Tibial artery (tissue), 4 donors: Measurements from ENCODE around the gene CDO1.

Experiments
- DNase-seq, 2 donors: peaks; one replicate each; pipeline ENCODE4 v3.0.0-alpha.2; 2019
- H3K27ac ChIP-seq, 2 donors: fragments of 200-600 bp; sonication (generic) in 1 of 2; 1 replicate in 1 of 2; 2 replicates in 1 of 2; pipeline ENCODE4 v1.5.1; 2018 to 2019; ENCODE audit warnings: mild to moderate bottlenecking in 1 of 2
- H3K27me3 ChIP-seq, 2 donors: fragments of 200-600 bp; sonication (generic) in 1 of 2; one replicate each; pipeline versions ENCODE4 v1.5.1 to v1.6.0; 2016 to 2019
- H3K36me3 ChIP-seq, 3 donors: fragments of 200-600 bp; sonication (generic) in 2 of 3; one replicate each; pipeline ENCODE4 v1.5.1; 2016 to 2019; ENCODE audit warnings: mild to moderate bottlenecking in 2 of 3
- H3K4me1 ChIP-seq, 4 donors: fragments of 200-600 bp; sonication (generic) in 2 of 4; 1 replicate in 3 of 4; 2 replicates in 1 of 4; pipeline ENCODE4 v1.5.1; 2016 to 2019
- H3K4me3 ChIP-seq, 2 donors: fragments of 200-600 bp; sonication (generic) in 1 of 2; 1 replicate in 1 of 2; 2 replicates in 1 of 2; pipeline ENCODE4 v1.5.1; 2018 to 2019; ENCODE audit warnings: mild to moderate bottlenecking in 2 of 2
- H3K9me3 ChIP-seq, 3 donors: fragments of 200-600 bp; sonication (generic) in 1 of 3; one replicate each; pipeline ENCODE4 v1.5.1; 2016 to 2019
- intact Hi-C: fragments of 100-400 bp; cut with DNase I; formaldehyde crosslinking; loops from one replicate; pipeline ENCODE4 v1.15.0; 2023; ENCODE audit warnings: low total_unique reads
- TF ChIP-seq, protein P1 (sequence below), 2 experiments: fragments of 200-600 bp in 1 of 2; fragments of 450-650 bp in 1 of 2; IDR thresholded peaks; one replicate each; pipeline ENCODE4 v1.5.1; 2017 to 2019; ENCODE audit warnings: antibody characterized with exemption in 2 of 2, mild to moderate bottlenecking in 1 of 2, moderate library complexity in 1 of 2

Gene CDO1

DNA sequence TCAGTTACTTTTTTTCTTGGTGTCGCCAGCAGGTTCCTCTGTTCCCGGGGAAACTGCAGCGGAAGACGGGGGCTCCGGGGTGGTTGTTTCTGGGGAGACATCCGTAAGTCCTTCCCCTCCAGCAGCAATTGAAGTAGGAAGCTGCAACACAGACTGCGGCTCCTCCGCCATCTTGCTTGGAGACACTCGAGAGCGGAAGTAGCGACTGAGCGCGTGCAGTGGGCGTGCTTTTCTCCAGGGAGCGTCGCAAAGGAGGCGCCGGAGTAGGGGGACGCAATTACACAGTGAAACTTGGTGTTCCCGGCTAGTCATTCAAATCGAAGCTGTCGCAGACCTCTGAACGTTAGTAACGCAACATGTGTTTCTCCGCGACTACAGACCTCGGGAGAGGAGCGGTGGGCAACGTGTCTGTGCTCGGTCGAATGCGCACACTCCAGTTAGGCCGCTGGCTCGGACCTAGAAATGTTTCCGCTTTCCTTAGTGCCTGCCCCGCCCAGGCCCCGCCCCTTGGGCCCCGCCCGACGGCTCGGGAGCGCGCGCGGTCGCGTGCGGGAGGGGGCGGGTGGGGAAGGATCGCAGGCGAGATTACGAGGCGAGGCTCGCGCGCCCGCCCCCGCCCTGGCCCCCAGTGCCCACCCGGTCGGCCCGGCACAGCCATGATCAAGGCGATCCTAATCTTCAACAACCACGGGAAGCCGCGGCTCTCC lies 25.1 kb upstream of the CDO1 start, which contains the start of the genes AP3S1 and ATG12:
Gene AP3S1, plus strand, starts transcription at position 554 of the 707 bp plus-strand sequence. Its CDS starts 103 bp downstream, at position 657.
Gene ATG12, minus strand, starts transcription at position 184 of the 707 bp plus-strand sequence. Its CDS starts 13 bp downstream, at position 171.
- Histone ChIP-seq H3K27ac (peak within 1 kb of the TSS; percentile 93 to 98), H3K9me3 (no peaks in the 10 kb centered on the region), H3K4me3 (peak within 1 kb of the TSS; percentile 80 to 97), H3K4me1 (peaks cover 0 to 56% (median 32%) of the 10 kb centered on the region in 4 donors), H3K27me3 (no peaks in the 10 kb centered on the region), H3K36me3 (peaks cover 11% of the 10 kb centered on the region in 3 donors)
- DNase-seq = peak; percentile 90 to 94
- TF ChIP-seq, protein P1, sequence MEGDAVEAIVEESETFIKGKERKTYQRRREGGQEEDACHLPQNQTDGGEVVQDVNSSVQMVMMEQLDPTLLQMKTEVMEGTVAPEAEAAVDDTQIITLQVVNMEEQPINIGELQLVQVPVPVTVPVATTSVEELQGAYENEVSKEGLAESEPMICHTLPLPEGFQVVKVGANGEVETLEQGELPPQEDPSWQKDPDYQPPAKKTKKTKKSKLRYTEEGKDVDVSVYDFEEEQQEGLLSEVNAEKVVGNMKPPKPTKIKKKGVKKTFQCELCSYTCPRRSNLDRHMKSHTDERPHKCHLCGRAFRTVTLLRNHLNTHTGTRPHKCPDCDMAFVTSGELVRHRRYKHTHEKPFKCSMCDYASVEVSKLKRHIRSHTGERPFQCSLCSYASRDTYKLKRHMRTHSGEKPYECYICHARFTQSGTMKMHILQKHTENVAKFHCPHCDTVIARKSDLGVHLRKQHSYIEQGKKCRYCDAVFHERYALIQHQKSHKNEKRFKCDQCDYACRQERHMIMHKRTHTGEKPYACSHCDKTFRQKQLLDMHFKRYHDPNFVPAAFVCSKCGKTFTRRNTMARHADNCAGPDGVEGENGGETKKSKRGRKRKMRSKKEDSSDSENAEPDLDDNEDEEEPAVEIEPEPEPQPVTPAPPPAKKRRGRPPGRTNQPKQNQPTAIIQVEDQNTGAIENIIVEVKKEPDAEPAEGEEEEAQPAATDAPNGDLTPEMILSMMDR (IDR thresholded peaks at IDR 0.05) = no peak
- intact Hi-C loops = loop anchor here (5.0 kb wide), 1 partner anchor 214 kb away; the partner anchor contains the start of gene TMED7

DNA sequence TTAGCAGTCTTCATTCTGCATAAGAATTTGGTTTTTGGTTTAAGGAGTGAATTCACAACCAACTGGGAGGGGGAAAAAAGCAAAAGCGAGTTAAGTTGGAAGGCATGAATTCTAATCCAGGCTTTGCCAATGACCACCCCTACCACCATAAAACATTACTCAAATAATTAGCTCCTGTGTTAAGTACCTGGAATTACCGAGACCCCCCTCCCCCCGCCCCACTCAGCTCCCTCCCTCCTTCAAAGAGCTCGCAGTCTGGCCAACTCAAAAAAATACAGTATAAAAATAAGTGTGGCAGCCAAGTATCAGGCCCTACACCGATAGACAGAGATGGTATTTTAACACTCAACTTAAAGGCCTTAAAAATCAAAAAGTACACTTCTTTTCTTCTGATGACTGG lies 24.4 kb upstream of the CDO1 start:
- TF ChIP-seq, protein P1 (IDR thresholded peaks at IDR 0.05) = no peak
- H3K9me3 ChIP-seq = no peaks in the 10 kb centered on the region
- intact Hi-C loops = loop anchor here (5.0 kb wide), 1 partner anchor 214 kb away; the partner anchor contains the start of gene TMED7
- DNase-seq = no peak
- H3K27me3 ChIP-seq = no peaks in the 10 kb centered on the region
- peak overlapping the region; percentile 80 to 97 for H3K4me3 ChIP-seq
- H3K36me3 ChIP-seq = peaks cover 16 to 17% (median 17%) of the 10 kb centered on the region in 3 donors
- H3K4me1 ChIP-seq = peaks cover 0 to 51% (median 32%) of the 10 kb centered on the region in 4 donors
- peak overlapping the region; percentile 93 to 98 for H3K27ac ChIP-seq

DNA sequence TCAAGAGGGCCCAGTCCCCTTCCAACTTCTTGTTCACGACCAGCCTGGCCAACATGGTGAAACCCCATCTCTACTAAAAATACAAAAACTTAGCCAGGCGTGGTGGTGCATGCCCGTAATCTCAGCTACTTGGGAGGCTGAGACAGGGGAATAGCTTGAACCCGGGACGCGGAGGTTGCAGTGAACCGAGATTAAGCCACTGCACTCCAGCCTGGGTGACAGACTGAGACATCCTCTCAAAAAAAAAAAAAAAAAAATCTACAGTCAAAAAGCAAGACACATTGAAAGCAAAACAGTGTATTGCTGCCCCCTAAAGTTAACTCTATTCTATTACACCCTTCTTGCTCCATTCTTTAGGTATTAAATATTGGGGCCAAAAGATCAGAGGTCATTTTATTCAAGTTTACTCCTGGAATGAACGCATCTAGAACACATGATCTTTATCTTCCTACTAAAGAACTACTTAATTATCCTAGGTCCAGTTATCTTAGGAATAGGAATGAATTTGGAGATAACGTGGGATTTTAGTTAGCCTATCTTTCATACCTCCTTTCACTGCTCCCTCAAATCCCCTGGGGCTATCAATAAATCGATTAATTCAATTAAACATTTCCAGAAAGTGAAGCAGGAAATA lies 22.5 kb upstream of the CDO1 start:
- Histone ChIP-seq H3K27ac (peak overlapping the region; percentile 8 to 35), H3K27me3 (no peaks in the 10 kb centered on the region), H3K36me3 (peaks cover 25 to 30% (median 27%) of the 10 kb centered on the region in 3 donors), H3K4me1 (peaks cover 0 to 34% (median 27%) of the 10 kb centered on the region in 4 donors), H3K4me3 (peak overlapping the region in 1 of 2 donors; percentile 80), H3K9me3 (no peaks in the 10 kb centered on the region)
- TF ChIP-seq, protein P1 (IDR thresholded peaks at IDR 0.05) = peak; percentile 63
- DNase-seq = peak in 1 of 2 donors; percentile 20
- intact Hi-C loops = no loop called here

DNA sequence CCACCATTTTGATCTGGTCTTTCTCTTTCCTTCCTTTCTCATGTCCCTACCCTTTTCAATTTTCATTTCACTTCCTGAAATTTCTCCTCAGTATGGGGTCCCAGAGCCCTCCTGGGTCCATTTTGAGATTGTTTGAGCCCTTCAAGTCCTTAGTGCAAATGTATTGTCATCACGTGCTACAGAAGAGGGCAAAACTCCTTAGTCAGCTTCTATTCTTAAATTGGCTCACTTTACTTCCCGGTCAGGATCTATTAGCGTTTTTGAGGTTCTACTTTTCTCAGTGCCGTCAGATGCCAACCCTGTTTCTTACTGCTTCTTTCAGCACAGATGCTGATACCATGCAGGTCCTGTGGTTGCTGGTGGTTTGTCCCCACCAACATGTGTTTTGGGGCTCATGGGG lies 19.0 kb upstream of the CDO1 start:
- Histone ChIP-seq H3K27me3 (no peaks in the 10 kb centered on the region), H3K4me1 (peaks cover 0 to 27% (median 20%) of the 10 kb centered on the region in 4 donors), H3K36me3 (peaks cover 41 to 53% (median 43%) of the 10 kb centered on the region in 3 donors), H3K27ac (no peak overlapping the region), H3K9me3 (no peaks in the 10 kb centered on the region), H3K4me3 (no peak overlapping the region)
- TF ChIP-seq, protein P1 (IDR thresholded peaks at IDR 0.05) = no peak
- intact Hi-C loops = no loop called here
- no peak for DNase-seq

DNA sequence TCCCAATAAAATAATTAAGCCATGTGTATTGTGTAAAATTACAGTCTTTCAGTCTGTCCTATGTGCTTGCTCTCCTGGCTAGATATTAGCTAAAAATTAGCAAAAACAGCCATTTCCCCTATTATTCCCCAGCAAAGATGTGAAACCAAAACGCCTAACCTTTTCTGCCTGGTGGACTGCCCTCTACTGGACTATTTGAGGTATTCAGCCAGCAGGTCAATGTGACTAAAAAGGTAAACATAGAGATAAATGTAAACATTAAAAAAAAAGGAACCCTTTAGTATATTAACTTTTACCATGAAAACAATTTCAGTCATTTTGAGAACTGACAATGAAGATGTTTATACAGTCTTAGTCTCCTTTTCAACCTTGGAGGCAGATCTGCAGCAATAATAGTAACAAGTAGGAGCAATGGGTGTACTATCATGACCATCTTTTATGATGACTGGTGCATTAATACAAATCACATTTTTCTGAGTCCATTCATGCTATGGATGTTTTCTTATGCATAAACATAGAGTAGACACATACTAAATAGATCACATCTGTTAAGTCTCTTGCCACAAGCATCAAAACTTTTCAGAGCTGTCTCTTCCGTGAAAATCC lies 14.8 kb upstream of the CDO1 start:
- TF ChIP-seq, protein P1 (IDR thresholded peaks at IDR 0.05) = peak; percentile 66 to 79
- Histone ChIP-seq H3K4me3 (no peak overlapping the region), H3K9me3 (no peaks in the 10 kb centered on the region), H3K36me3 (peaks cover 34 to 61% (median 46%) of the 10 kb centered on the region in 3 donors), H3K4me1 (no peaks in the 10 kb centered on the region), H3K27me3 (no peaks in the 10 kb centered on the region), H3K27ac (no peak overlapping the region)
- no peak for DNase-seq
- intact Hi-C loops = no loop called here
